Spinal cord (tissue), 10 donors: ENCODE results near the gene HIGD1A. TPM values are rescaled to one million over a fixed set of nuclear protein-coding genes. Genes with fewer than 3 reads are reported as not detected.

ENCODE experiments used
- DNase-seq, 6 donors: peaks; one replicate each; pipeline versions ENCODE4 v3.0.0 to v3.0.0-alpha.2; 2013 to 2015; ENCODE audit warnings: low spot score in 6 of 6, low read depth in 4 of 6
- H3K27ac ChIP-seq: one replicate; pipeline ENCODE4 v1.5.1; 2013; ENCODE audit warnings: low read depth, low read length, control low read depth
- H3K27me3 ChIP-seq: one replicate; pipeline ENCODE4 v1.6.1; 2013; ENCODE audit warnings: low read length; ENCODE audit not compliant: control insufficient read depth, insufficient read depth
- H3K36me3 ChIP-seq: one replicate; pipeline ENCODE4 v1.6.1; 2013; ENCODE audit warnings: low read length; ENCODE audit not compliant: control insufficient read depth, insufficient read depth
- H3K4me1 ChIP-seq: one replicate; pipeline ENCODE4 v1.6.1; 2013; ENCODE audit warnings: low read length; ENCODE audit not compliant: control insufficient read depth, insufficient read depth
- H3K4me3 ChIP-seq: one replicate; pipeline ENCODE4 v1.5.1; 2013; ENCODE audit warnings: low read depth, low read length, control low read depth
- H3K9me3 ChIP-seq: one replicate; pipeline ENCODE4 v1.6.1; 2013; ENCODE audit warnings: low read length; ENCODE audit not compliant: control insufficient read depth, insufficient read depth
- WGBS: methylation state at CpG from one replicate; pipeline ENCODE4 v1.1.5; 2013; ENCODE audit warnings: missing lambda C conversion rate; ENCODE audit not compliant: insufficient coverage; 5-methylcytosine and 5-hydroxymethylcytosine counted together
- polyA plus RNA-seq, 2 donors: library from polyadenylated mRNA; unstranded; fragments of 120-200 nt; gene quantifications; one replicate each; pipeline ENCODE4 v1.2.1, GENCODE V29; 2013; ENCODE audit not compliant: insufficient read length in 2 of 2
- total RNA-seq, 2 donors: library from RNA; depleted of rRNA in 1 of 2; stranded (reverse); fragments of 120-200 nt in 1 of 2; fragments of >200 nt in 1 of 2; gene quantifications; one replicate each; pipeline versions ENCODE4 v1.2.3 to v1.2.4, GENCODE V29; 2013 to 2014
- donor health status: healthy.

HIGD1A gene
- total and polyA plus RNA-seq, 4 donors = 136 to 200 (median 179) TPM

DNA sequence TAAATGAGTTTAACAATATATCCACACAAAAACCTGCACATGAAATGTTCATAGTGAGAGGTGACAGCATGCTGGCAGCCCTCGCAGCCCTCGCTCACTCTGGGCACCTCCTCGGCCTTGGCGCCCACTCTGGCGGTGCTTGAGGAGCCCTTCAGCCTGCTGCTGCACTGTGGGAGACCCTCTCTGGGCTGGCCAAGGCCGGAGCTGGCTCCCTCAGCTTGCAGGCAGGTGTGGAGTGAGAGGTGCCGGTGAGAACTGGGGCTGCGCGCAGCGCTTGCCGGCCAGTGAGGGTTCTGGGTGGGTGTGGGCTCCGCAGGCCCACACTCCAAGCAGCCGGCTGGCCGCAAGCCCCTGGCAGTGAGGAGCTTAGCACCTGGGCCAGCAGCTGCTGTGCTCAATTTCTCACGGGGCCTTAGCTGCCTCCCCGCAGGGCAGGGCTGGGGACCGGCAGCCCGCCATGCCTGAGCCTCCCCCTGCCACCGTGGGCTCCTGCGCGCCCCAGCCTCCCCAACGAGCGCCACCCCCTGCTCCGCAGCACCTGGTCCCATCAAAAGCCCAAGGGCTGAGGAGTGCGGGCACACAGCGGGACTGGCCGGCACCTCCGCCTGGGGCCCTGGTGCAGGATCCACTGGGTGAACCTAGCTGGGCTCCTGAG lies 34.7 kb downstream of the HIGD1A start:
- no peak for DNase-seq
- Histone ChIP-seq H3K36me3 (no peaks in the 10 kb centered on the region), H3K27me3 (no peaks in the 10 kb centered on the region), H3K4me1 (peaks cover 6% of the 10 kb centered on the region), H3K9me3 (no peaks in the 10 kb centered on the region), H3K27ac (no peak overlapping the region), H3K4me3 (no peak overlapping the region)
- 95% methylated on average over 27 of the region's 28 CpGs for WGBS

DNA sequence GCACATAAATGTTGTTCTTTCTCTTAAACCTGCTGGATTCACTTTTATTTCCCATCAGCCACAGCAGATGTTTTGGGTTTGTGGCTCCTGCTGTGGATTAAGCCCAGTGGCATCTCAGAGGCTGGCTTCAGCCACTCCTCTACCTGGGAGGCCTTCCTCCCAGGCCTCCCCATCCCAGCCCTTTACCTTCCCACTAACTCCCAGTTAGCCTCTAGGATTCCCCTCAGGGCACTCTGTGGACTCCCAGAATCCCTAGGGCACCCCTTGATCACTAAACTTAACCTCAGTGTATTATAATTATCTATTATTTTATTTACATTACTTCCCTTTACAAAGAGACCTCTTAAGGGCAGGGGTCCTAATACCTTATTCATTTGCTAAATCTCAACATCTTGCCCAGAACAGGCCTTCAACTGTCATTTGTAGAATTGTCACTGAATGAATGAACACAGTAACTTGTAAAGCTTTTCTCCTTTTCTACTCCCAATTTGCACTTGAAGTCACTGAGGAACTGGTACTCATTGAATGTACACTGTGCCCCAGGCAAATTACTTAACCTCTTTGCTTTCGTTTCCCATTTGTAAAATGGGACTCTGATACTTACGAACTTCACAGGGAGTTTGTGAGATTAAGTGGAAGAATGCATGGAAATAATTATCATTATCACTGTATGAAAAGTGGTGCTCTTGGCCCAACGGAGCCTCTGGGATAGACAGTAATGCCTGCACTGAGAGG lies 39.6 kb downstream of the HIGD1A start:
- H3K4me1 ChIP-seq = peaks cover 7% of the 10 kb centered on the region
- no peaks in the 10 kb centered on the region for H3K36me3 ChIP-seq
- no peaks in the 10 kb centered on the region for H3K9me3 ChIP-seq
- DNase-seq = peak in 1 of 6 donors; percentile 19
- H3K27me3 ChIP-seq = no peaks in the 10 kb centered on the region
- H3K4me3 ChIP-seq = no peak overlapping the region
- H3K27ac ChIP-seq = no peak overlapping the region
- 82% methylated on average over 1 of the region's 3 CpGs for WGBS

DNA sequence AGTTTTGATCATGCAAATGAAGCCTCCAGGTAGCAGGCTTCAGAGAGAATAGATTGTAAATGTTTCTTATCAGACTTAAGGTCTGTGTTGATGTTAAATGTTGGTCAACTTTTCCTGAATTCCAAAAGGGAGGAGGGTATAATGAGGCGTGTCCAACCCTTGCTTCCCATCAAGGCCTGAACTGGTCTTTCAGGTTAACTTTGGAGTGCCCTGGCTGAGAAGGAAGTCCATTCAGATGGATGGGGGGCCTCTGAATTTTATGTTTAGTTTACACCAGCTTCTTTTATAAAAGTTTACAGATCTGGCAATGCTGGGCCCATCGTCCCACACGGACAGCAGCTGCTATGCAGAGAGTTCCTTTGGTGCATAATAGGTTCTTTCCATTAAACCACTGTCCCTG lies 40.2 kb downstream of the HIGD1A start:
- Histone ChIP-seq H3K4me3 (no peak overlapping the region), H3K9me3 (no peaks in the 10 kb centered on the region), H3K27ac (no peak overlapping the region), H3K4me1 (peaks cover 7% of the 10 kb centered on the region), H3K36me3 (no peaks in the 10 kb centered on the region), H3K27me3 (no peaks in the 10 kb centered on the region)
- 75% methylated on average over 3 of the region's 3 CpGs for WGBS
- DNase-seq = no peak

DNA sequence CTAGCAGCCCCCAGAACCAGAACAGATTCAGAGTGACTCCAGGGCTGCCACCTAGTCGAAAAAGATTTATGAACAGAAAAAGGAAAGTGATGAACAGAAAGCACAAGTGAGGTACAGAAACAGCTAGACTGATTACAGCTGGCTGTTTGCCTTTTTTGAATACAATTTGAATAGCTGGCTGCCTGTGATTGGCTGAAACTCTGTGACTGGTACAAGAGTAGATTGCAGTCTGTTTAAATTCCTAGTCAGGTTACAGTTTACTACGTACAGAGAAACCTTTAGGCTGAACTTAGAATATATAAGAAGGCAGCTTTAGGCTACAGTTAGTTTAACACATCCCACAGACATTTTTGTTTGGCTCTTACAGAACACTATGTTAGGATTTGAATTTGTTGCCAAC lies 41.3 kb downstream of the HIGD1A start:
- Histone ChIP-seq H3K4me1 (peaks cover 7% of the 10 kb centered on the region), H3K36me3 (no peaks in the 10 kb centered on the region), H3K27me3 (no peaks in the 10 kb centered on the region), H3K27ac (no peak overlapping the region), H3K4me3 (no peak overlapping the region), H3K9me3 (no peaks in the 10 kb centered on the region)
- peak in 2 of 6 donors; percentile 58 to 62 for DNase-seq
- 33% methylated on average over 1 of the region's 2 CpGs for WGBS

DNA sequence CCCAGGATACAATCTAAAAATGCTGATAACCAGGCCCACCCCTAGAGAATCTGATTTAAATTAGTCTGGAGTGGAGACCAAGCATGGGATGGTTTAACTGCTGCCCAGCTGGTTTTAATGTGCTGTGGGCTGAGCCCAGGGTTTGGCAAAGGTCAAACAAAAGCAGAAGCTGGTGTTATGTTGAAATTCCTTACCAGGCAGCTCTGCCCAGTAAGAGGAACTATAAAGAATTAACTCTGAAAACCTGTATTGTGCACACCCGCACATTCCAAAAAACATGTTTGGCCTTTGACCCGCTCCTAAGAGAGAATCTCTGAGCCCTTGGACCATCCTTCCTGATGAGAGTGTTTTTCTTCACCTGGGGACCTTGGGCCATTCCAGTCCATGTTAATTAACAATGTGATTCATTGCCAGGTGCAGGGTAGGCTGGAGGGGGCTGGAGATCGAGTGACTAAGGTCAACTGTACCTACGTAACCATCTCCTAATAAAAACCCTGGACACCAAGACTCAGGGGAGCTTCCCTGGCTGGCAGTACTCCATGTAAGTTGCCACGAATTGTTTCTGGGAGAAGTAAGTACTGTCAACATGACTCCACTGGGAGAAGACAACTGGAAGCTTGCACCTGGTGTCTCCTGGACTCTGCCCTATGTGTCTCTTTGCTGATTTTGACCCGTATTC lies 42.1 kb downstream of the HIGD1A start:
- no peak for DNase-seq
- Histone ChIP-seq H3K9me3 (no peaks in the 10 kb centered on the region), H3K4me3 (no peak overlapping the region), H3K4me1 (peaks cover 7% of the 10 kb centered on the region), H3K36me3 (no peaks in the 10 kb centered on the region), H3K27ac (no peak overlapping the region), H3K27me3 (no peaks in the 10 kb centered on the region)
- no CpG with 5 or more reads among the region's 6 CpGs for WGBS

DNA sequence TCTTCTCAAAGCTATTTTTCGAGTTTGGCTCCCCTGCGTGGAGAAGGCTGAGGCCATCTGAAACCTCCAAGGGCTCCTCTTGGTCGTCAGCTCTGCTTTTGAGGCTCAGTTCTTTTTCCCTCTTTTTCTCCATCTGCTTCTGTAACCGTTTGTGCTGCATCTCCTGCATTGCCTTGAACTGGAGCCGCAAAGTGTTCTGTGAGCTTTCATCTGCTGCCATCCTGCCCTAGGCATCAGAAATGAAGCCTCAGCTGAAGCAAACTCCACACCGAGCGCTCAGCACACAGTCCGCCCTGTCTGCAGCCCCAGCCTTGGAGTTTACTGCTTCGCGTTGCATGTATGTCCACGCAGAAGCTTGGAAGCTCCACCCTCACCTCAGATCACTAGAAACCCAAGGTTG lies 46.2 kb downstream of the HIGD1A start:
- Histone ChIP-seq H3K9me3 (no peaks in the 10 kb centered on the region), H3K27ac (no peak overlapping the region), H3K27me3 (no peaks in the 10 kb centered on the region), H3K36me3 (peaks cover 2% of the 10 kb centered on the region), H3K4me3 (no peak overlapping the region), H3K4me1 (peaks cover 8% of the 10 kb centered on the region)
- 80% methylated on average over 11 of the region's 11 CpGs for WGBS
- no peak for DNase-seq

DNA sequence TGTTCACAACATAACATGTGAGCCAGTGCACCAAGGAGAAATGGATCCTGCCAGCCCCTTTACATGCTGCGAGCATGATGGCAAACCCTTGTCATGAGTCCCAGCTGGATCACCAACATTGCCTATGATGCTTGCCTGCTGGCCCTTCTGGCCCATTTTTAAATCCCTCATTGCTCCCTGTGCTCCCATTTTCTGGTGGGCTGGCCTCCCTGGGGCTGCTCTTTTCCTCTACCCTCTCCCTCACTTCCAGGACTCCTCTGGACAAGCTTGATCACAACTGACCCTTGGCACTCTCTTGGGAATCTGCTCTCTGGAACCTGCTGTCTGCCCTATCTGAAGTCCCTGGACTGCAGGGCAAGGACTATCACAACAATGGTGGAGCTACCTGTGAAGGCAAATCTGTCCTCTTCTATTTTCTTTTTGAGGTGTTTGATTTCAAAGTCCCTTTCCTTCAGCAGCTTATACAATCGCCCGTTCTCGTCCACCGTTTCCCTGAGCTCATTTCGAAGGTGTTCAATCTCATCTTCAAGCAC lies 47.5 kb downstream of the HIGD1A start:
- WGBS = 85% methylated on average over 1 of the region's 6 CpGs
- Histone ChIP-seq H3K27me3 (no peaks in the 10 kb centered on the region), H3K27ac (no peak overlapping the region), H3K4me1 (peaks cover 5% of the 10 kb centered on the region), H3K4me3 (no peak overlapping the region), H3K9me3 (no peaks in the 10 kb centered on the region), H3K36me3 (peaks cover 7% of the 10 kb centered on the region)
- no peak for DNase-seq

DNA sequence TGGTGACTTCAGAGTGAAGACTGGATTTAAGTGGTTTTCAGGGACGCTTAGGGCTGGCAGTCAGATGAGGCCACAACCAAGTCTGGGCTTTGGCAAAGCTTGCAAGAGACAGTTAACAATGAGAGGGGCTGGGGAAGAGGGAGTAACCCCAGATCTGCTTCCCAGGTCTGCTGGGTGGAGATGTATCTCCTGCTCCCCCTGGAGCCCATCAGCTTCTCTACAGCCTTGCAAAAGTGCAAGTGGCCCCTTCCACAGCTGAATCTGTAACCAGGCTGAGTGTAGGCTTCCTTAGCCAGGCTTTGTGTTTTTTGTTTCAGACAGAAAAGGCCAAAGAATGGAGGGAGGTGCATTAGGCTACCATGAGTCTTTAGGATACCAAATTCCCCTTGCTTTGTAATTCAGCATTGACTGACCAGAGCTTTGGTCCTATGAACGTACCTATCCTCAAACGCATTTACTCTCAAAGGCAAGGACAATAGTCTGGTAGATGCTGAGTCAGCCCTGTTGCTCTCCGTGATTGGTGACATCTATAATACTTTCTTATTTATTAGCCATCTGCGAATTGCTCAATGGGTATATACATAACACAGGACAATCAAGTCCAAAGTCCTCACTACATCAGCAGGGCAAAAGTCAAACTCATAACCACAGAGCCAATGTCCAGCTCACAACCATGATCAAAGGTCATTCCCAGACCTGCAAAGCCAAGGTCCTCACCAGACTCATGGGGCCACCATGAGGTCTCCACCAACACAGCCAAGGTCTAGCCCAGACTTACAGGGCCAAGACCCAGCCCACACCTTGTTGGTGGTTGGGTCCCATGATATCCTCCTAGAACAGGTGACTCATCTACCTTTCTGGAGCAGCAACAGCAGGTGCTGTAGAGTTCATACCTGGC lies 48.4 kb downstream of the HIGD1A start:
- peak in 2 of 6 donors; percentile 55 to 61 for DNase-seq

DNA sequence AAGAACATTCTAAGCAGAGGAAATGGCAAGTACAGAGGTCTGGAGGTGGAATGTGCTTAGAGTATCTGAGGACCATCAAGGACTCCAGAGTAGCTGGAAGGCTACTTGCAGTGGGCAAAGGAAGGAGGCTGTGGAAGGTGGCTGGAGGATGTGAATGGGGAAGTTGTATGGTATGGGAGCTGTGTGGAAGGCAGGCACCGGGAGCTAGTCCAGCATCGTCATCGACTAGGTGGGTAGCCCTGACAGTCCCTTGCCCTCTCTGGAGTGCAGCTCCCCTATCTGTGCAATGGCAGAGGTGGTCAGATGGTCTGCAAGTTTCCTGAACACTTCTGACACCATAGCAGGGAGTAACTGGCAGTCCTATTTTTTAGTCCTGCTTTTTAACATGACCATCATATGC lies 50.5 kb downstream of the HIGD1A start:
- 94% methylated on average over 3 of the region's 3 CpGs for WGBS
- no peak overlapping the region for H3K4me3 ChIP-seq
- H3K27me3 ChIP-seq = no peaks in the 10 kb centered on the region
- no peaks in the 10 kb centered on the region for H3K9me3 ChIP-seq
- H3K36me3 ChIP-seq = peaks cover 14% of the 10 kb centered on the region
- no peak overlapping the region for H3K27ac ChIP-seq
- DNase-seq = no peak
- H3K4me1 ChIP-seq = peaks cover 26% of the 10 kb centered on the region

More for the DNA sequence above, 48.4 kb downstream of the HIGD1A start:
- no peak overlapping the region for H3K27ac ChIP-seq
- H3K36me3 ChIP-seq = peaks cover 10% of the 10 kb centered on the region
- peaks cover 10% of the 10 kb centered on the region for H3K4me1 ChIP-seq
- H3K9me3 ChIP-seq = no peaks in the 10 kb centered on the region
- no peaks in the 10 kb centered on the region for H3K27me3 ChIP-seq
- WGBS = 9% methylated on average over 1 of the region's 5 CpGs
- no peak overlapping the region for H3K4me3 ChIP-seq
